MCF 10A (cell line): Measurements from ENCODE around the gene SIRT4. TPM values are rescaled to one million over a fixed set of nuclear protein-coding genes. Genes with fewer than 3 reads are reported as not detected.

Experiments used
- BruUV-seq: library from RNA; stranded (reverse); fragments of 400-500 nt; replicated peaks from 2 replicates; lab custom pipeline; 2021; lab: Mats Ljungman, UMichigan
- CTCF ChIA-PET: fragments of 300-600 bp; sonication (Branson Sonifier 250); formaldehyde crosslinking; extraction: SDS; loops from one replicate; lab custom pipeline; 2021; ENCODE audit warnings: antibody characterized with exemption, inconsistent platforms; lab: Yijun Ruan, JAX
- POLR2A ChIA-PET: fragments of 300-600, 350-650 bp; sonication (Branson Sonifier 250); formaldehyde crosslinking; extraction: SDS; loops from one replicate; lab custom pipeline; 2020; ENCODE audit warnings: antibody characterized with exemption, inconsistent platforms; lab: Yijun Ruan, JAX
- DNase-seq: peaks from one replicate; pipeline ENCODE4 v3.0.0-alpha.2; 2018; ENCODE audit not compliant: unreplicated experiment
- H3K27ac Mint-ChIP-seq: one replicate; pipeline ENCODE4 v1.8.0; 2022; ENCODE audit warnings: mild to moderate bottlenecking, low read depth, mixed read lengths; ENCODE audit not compliant: unreplicated experiment
- H3K27me3 Mint-ChIP-seq: one replicate; pipeline ENCODE4 v1.8.0; 2022; ENCODE audit warnings: mixed read lengths; ENCODE audit not compliant: insufficient read depth, unreplicated experiment
- H3K36me3 Mint-ChIP-seq: one replicate; pipeline ENCODE4 v1.8.0; 2022; ENCODE audit warnings: mild to moderate bottlenecking, moderate library complexity, mixed read lengths; ENCODE audit not compliant: insufficient read depth, unreplicated experiment
- H3K4me1 Mint-ChIP-seq: one replicate; pipeline ENCODE4 v1.8.0; 2022; ENCODE audit warnings: mixed read lengths; ENCODE audit not compliant: insufficient read depth, unreplicated experiment
- H3K4me3 Mint-ChIP-seq: one replicate; pipeline ENCODE4 v1.8.0; 2022; ENCODE audit warnings: mild to moderate bottlenecking, moderate library complexity, mixed read lengths; ENCODE audit not compliant: unreplicated experiment
- H3K9me3 Mint-ChIP-seq: one replicate; pipeline ENCODE4 v1.8.0; 2022; ENCODE audit warnings: mixed read lengths; ENCODE audit not compliant: unreplicated experiment
- CTCF ChIP-seq: fragments of 200-600 bp; IDR thresholded peaks from one replicate; pipeline ENCODE4 v1.8.0; 2022; ENCODE audit warnings: antibody characterized with exemption, mild to moderate bottlenecking; ENCODE audit not compliant: unreplicated experiment
- intact Hi-C: fragments of 100-400 bp; cut with micrococcal nuclease; formaldehyde crosslinking; loops from 2 replicates; pipeline ENCODE4 v1.14.1; 2022
- total RNA-seq: library from RNA; stranded (reverse); gene quantifications from 2 replicates; pipeline ENCODE4 v1.2.3, GENCODE V29; 2022

The SIRT4 gene
- total RNA-seq, 1 experiment from 2014 or later, result 0.61 TPM

- Mint-ChIP-seq H3K27ac (no peak overlapping the region), H3K9me3 (no peaks in the 10 kb centered on the region), H3K36me3 (no peaks in the 10 kb centered on the region), H3K4me3 (no peak overlapping the region), H3K4me1 (no peaks in the 10 kb centered on the region), H3K27me3 (no peaks in the 10 kb centered on the region)
- CTCF ChIA-PET, result interaction anchor here (0.6 to 0.7 kb wide), 2 partner anchors 10 to 25 kb away, joined by 3 to 5 read pairs; partner anchors contain the start of gene SIRT4
- no peak for TF ChIP-seq CTCF
- intact Hi-C loops, result no loop called here
- BruUV-seq, result no TSS peak
- POLR2A ChIA-PET, result interaction anchor here (0.6 to 2.9 kb wide), 5 partner anchors 13 to 76 kb away, joined by 3 to 6 read pairs (median 3); partner anchors contain the start of genes RNU4-2 and RPLP0
- DNase-seq, result peak; percentile 35
Measured at GRCh38 chr12:120276734-120277133, 25.4 kb upstream of the SIRT4 start.

- H3K27me3 Mint-ChIP-seq, result no peaks in the 10 kb centered on the region
- no peaks in the 10 kb centered on the region for H3K4me1 Mint-ChIP-seq
- no peak for DNase-seq
- no peak overlapping the region for H3K27ac Mint-ChIP-seq
- no peaks in the 10 kb centered on the region for H3K36me3 Mint-ChIP-seq
- TF ChIP-seq CTCF, result no peak
- POLR2A ChIA-PET, result interaction anchor here (1.0 kb wide), 1 partner anchor 13 kb away, joined by 4 read pairs; the partner anchor contains the start of gene RNU4-2
- no peaks in the 10 kb centered on the region for H3K9me3 Mint-ChIP-seq
- no TSS peak for BruUV-seq
- intact Hi-C loops, result no loop called here
- no peak overlapping the region for H3K4me3 Mint-ChIP-seq
- CTCF ChIA-PET, result no interaction called here
Measured at GRCh38 chr12:120278137-120279069, 23.7 kb upstream of the SIRT4 start.

GRCh38 chr12:120283318-120283717, 18.8 kb upstream of the SIRT4 start:
- no peak for DNase-seq
- no TSS peak for BruUV-seq
- H3K9me3 Mint-ChIP-seq, result no peaks in the 10 kb centered on the region
- POLR2A ChIA-PET, result interaction anchor here (1.7 to 3.8 kb wide), 2 partner anchors 9 to 82 kb away, joined by 4 to 22 read pairs; partner anchors contain the start of genes RNU4-1 and RNU4-2
- no peak for TF ChIP-seq CTCF
- H3K4me3 Mint-ChIP-seq, result no peak overlapping the region
- H3K27me3 Mint-ChIP-seq, result no peaks in the 10 kb centered on the region
- no peaks in the 10 kb centered on the region for H3K36me3 Mint-ChIP-seq
- intact Hi-C loops, result no loop called here
- CTCF ChIA-PET, result interaction anchor here (0.5 to 1.4 kb wide), 3 partner anchors 54 to 83 kb away, joined by 4 to 5 read pairs (median 4); no protein-coding TSS in a partner anchor
- peaks cover 16% of the 10 kb centered on the region for H3K4me1 Mint-ChIP-seq
- H3K27ac Mint-ChIP-seq, result no peak overlapping the region

- DNase-seq, result peak; percentile 14
- Mint-ChIP-seq H3K36me3 (no peaks in the 10 kb centered on the region), H3K4me1 (peaks cover 16% of the 10 kb centered on the region), H3K4me3 (no peak overlapping the region), H3K27me3 (no peaks in the 10 kb centered on the region), H3K27ac (no peak overlapping the region), H3K9me3 (no peaks in the 10 kb centered on the region)
- intact Hi-C loops, result no loop called here
- TF ChIP-seq CTCF, result no peak
- no TSS peak for BruUV-seq
- CTCF ChIA-PET, result interaction anchor here (0.6 to 1.0 kb wide), 2 partner anchors 17 to 73 kb away, joined by 3 read pairs; no protein-coding TSS in a partner anchor
- POLR2A ChIA-PET, result interaction anchor here (1.4 to 3.8 kb wide), 4 partner anchors 8 to 84 kb away, joined by 3 to 22 read pairs (median 4); partner anchors contain the start of genes PXN, RNU4-1 and RNU4-2
Measured at GRCh38 chr12:120284381-120284780, 17.7 kb upstream of the SIRT4 start.
